Endothelial cell (in vitro differentiated cells): ENCODE measurements around the gene TMIGD3. TPM values are rescaled to one million over a fixed set of nuclear protein-coding genes. Genes with fewer than 3 reads are reported as not detected.

Source experiments
- DNase-seq: peaks from one replicate; pipeline ENCODE4 v3.0.0; 2021; ENCODE audit warnings: low spot score
- H3K27ac Mint-ChIP-seq: one replicate; pipeline ENCODE4 v1.8.0; 2021; ENCODE audit warnings: mixed read lengths, inconsistent platforms; ENCODE audit not compliant: unreplicated experiment
- H3K27me3 Mint-ChIP-seq: one replicate; pipeline ENCODE4 v1.8.0; 2021; ENCODE audit warnings: mild to moderate bottlenecking, moderate library complexity, mixed read lengths, inconsistent platforms; ENCODE audit not compliant: unreplicated experiment
- H3K36me3 Mint-ChIP-seq: one replicate; pipeline ENCODE4 v1.8.0; 2021; ENCODE audit warnings: mild to moderate bottlenecking, low read depth, mixed read lengths, inconsistent platforms; ENCODE audit not compliant: unreplicated experiment
- H3K4me1 Mint-ChIP-seq: one replicate; pipeline ENCODE4 v1.8.0; 2021; ENCODE audit warnings: mild to moderate bottlenecking, mixed read lengths, inconsistent platforms; ENCODE audit not compliant: unreplicated experiment
- H3K4me3 Mint-ChIP-seq: one replicate; pipeline ENCODE4 v1.8.0; 2021; ENCODE audit warnings: mild to moderate bottlenecking, mixed read lengths, inconsistent platforms; ENCODE audit not compliant: unreplicated experiment
- H3K9me3 Mint-ChIP-seq: one replicate; pipeline ENCODE4 v1.8.0; 2021; ENCODE audit warnings: mixed read lengths, inconsistent platforms; ENCODE audit not compliant: unreplicated experiment
- CTCF ChIP-seq: fragments of 200-600 bp; sonication (generic); IDR thresholded peaks from one replicate; pipeline ENCODE4 v1.5.0; 2021; ENCODE audit warnings: antibody characterized with exemption; ENCODE audit not compliant: unreplicated experiment
- total RNA-seq: library from RNA; stranded (reverse); fragmentation: NEBNext Ultra II Directional; extraction: Animal tissue kit (Norgen Biotek cat#: 25700); gene quantifications from one replicate; pipeline ENCODE4 v1.2.1, GENCODE V29; 2021; ENCODE audit not compliant: unreplicated experiment

TMIGD3 gene
- total RNA-seq, 1 donor from 2014 or later = 1.1 TPM

GRCh38 chr1:111515291-111516004 is 12.0 kb upstream of the TMIGD3 start:
- Mint-ChIP-seq H3K9me3 (no peaks in the 10 kb centered on the region), H3K4me3 (peak overlapping the region; percentile 23), H3K4me1 (peaks cover 27% of the 10 kb centered on the region), H3K27ac (peak overlapping the region; percentile 77), H3K27me3 (no peaks in the 10 kb centered on the region), H3K36me3 (no peaks in the 10 kb centered on the region)
- TF ChIP-seq CTCF = no peak
- peak; percentile 48 for DNase-seq

- H3K27ac Mint-ChIP-seq = no peak overlapping the region
- H3K36me3 Mint-ChIP-seq = no peaks in the 10 kb centered on the region
- peaks cover 29% of the 10 kb centered on the region for H3K4me1 Mint-ChIP-seq
- H3K27me3 Mint-ChIP-seq = no peaks in the 10 kb centered on the region
- DNase-seq = no peak
- no peak for TF ChIP-seq CTCF
- no peaks in the 10 kb centered on the region for H3K9me3 Mint-ChIP-seq
- no peak overlapping the region for H3K4me3 Mint-ChIP-seq
Observed at GRCh38 chr1:111513410-111514020, 10.1 kb upstream of the TMIGD3 start.

- Mint-ChIP-seq H3K4me3 (no peak overlapping the region), H3K4me1 (peaks cover 31% of the 10 kb centered on the region), H3K27ac (no peak overlapping the region), H3K36me3 (no peaks in the 10 kb centered on the region), H3K27me3 (no peaks in the 10 kb centered on the region), H3K9me3 (no peaks in the 10 kb centered on the region)
- no peak for TF ChIP-seq CTCF
- DNase-seq = no peak
Observed at GRCh38 chr1:111512931-111513330, 9.5 kb upstream of the TMIGD3 start.

GRCh38 chr1:111512132-111512889 is 8.9 kb upstream of the TMIGD3 start:
- Mint-ChIP-seq H3K4me1 (peaks cover 29% of the 10 kb centered on the region), H3K4me3 (no peak overlapping the region), H3K9me3 (no peaks in the 10 kb centered on the region), H3K36me3 (no peaks in the 10 kb centered on the region), H3K27ac (no peak overlapping the region), H3K27me3 (no peaks in the 10 kb centered on the region)
- TF ChIP-seq CTCF = no peak
- DNase-seq = no peak

GRCh38 chr1:111511370-111511769 is 7.9 kb upstream of the TMIGD3 start:
- Mint-ChIP-seq H3K36me3 (no peaks in the 10 kb centered on the region), H3K27me3 (no peaks in the 10 kb centered on the region), H3K27ac (no peak overlapping the region), H3K4me3 (no peak overlapping the region), H3K9me3 (no peaks in the 10 kb centered on the region), H3K4me1 (peaks cover 20% of the 10 kb centered on the region)
- DNase-seq = no peak
- TF ChIP-seq CTCF = no peak
